ENCODE results near the gene KCNJ3. TPM values are rescaled to one million over a fixed set of nuclear protein-coding genes. Genes with fewer than 3 reads are reported as not detected.
A peak's percentile ranks its signal among the peaks of the same experiment; 100 is the strongest.

The KCNJ3 gene
- total RNA-seq, 1 experiment from 2014 or later = 0.11 TPM

DNA sequence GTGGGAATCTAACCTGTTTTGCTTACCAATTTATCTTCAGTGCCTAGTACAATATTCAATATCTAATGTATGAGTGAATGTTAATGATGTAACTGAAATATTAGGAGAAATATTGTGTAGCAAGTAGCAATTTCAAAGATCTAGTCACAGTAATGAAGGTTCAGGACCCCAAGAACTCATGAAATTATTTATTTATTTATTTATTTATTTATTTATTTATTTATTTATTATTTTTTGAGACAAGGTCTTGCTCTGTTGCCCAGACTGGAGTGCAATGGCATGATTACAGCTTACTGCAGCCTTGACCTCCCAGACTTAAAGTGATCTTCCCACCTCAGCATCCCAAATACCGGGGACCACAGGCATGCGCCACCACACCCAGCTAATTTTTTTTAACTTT, 126.9 kb downstream of the KCNJ3 start:
- Histone ChIP-seq H3K14ac (ENCODE audit: insufficient read depth, low read length) (no peak overlapping the region), H3K9me3 (ENCODE audit: control insufficient read depth, low read depth, low read length) (no peaks in the 10 kb centered on the region), H2BK15ac (ENCODE audit: low read depth, low read length) (no peak overlapping the region), H3K23ac (ENCODE audit: insufficient read length, low read depth, low read length) (no peak overlapping the region), H3K4me2 (ENCODE audit: insufficient read depth, insufficient read length, low read length) (no peak overlapping the region), H2BK5ac (ENCODE audit: insufficient read length, low read length) (no peak overlapping the region), H2BK120ac (ENCODE audit: low read depth, low read length, poor library complexity, severe bottlenecking) (no peak overlapping the region), H3K18ac (ENCODE audit: insufficient read length, low read depth, low read length) (no peak overlapping the region), H2AK5ac (ENCODE audit: insufficient read length, low read length) (no peak overlapping the region), H3K9ac (ENCODE audit: extremely low read depth, insufficient read length, low read length) (no peak overlapping the region), H4K8ac (replicated peaks; ENCODE audit: insufficient read length, low read depth, low read length) (no peak overlapping the region), H4K20me1 (ENCODE audit: control insufficient read depth, insufficient read depth, insufficient read length) (no peaks in the 10 kb centered on the region), H3K56ac (ENCODE audit: insufficient read length, low read depth, low read length) (no peak overlapping the region), H2AFZ (ENCODE audit: low read length) (no peak overlapping the region), H4K5ac (ENCODE audit: insufficient read length, low read depth, low read length) (no peak overlapping the region), H2BK12ac (ENCODE audit: insufficient read length, low read depth, low read length) (no peak overlapping the region), H3K4me1 (ENCODE audit: insufficient read depth, low read length) (no peaks in the 10 kb centered on the region), H3K27ac (ENCODE audit: insufficient read length, low read depth, low read length) (no peak overlapping the region), H3K27me3 (ENCODE audit: insufficient read depth, low read length) (no peaks in the 10 kb centered on the region), H3K79me2 (ENCODE audit: insufficient read depth, low read length) (no peaks in the 10 kb centered on the region), H3T11ph (ENCODE audit: low read length) (no peak overlapping the region), H4K91ac (ENCODE audit: insufficient read length, low read depth, low read length) (no peak overlapping the region), H3K4ac (ENCODE audit: low read depth, low read length) (no peak overlapping the region), H3K23me2 (ENCODE audit: insufficient read length, low read depth, low read length, poor library complexity, severe bottlenecking) (no peaks in the 10 kb centered on the region), H3K79me1 (ENCODE audit: insufficient read depth, low read depth, low read length, poor library complexity, severe bottlenecking) (no peaks in the 10 kb centered on the region), H2BK20ac (ENCODE audit: low read depth, low read length, poor library complexity, severe bottlenecking) (no peak overlapping the region)
- no peaks in the 10 kb centered on the region for H3K36me3 Mint-ChIP-seq (ENCODE audit: insufficient read depth in 1 of 3, low read depth in 3 of 3)
- H3K27ac Mint-ChIP-seq = peak overlapping the region in 1 of 3 experiments; percentile 65; a peak in 1 of 7 replicates
- H3K9me3 Mint-ChIP-seq = no peaks in the 10 kb centered on the region
- H3K4me3 Mint-ChIP-seq = no peak overlapping the region
- no peaks in the 10 kb centered on the region for H3K4me1 Mint-ChIP-seq
- no CpG with 5 or more reads among the region's 2 CpGs for WGBS (ENCODE audit: extremely low coverage, insufficient read length, low lambda C conversion rate)
- H3K27me3 Mint-ChIP-seq (ENCODE audit: low read depth) = no peaks in the 10 kb centered on the region
- DNase-seq = no peak
- TF ChIP-seq, protein P1, sequence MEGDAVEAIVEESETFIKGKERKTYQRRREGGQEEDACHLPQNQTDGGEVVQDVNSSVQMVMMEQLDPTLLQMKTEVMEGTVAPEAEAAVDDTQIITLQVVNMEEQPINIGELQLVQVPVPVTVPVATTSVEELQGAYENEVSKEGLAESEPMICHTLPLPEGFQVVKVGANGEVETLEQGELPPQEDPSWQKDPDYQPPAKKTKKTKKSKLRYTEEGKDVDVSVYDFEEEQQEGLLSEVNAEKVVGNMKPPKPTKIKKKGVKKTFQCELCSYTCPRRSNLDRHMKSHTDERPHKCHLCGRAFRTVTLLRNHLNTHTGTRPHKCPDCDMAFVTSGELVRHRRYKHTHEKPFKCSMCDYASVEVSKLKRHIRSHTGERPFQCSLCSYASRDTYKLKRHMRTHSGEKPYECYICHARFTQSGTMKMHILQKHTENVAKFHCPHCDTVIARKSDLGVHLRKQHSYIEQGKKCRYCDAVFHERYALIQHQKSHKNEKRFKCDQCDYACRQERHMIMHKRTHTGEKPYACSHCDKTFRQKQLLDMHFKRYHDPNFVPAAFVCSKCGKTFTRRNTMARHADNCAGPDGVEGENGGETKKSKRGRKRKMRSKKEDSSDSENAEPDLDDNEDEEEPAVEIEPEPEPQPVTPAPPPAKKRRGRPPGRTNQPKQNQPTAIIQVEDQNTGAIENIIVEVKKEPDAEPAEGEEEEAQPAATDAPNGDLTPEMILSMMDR (conservative IDR thresholded peaks at IDR 0.05) = no peak
